ENCODE data around the gene CADPS.

CADPS gene

GRCh38 chr3:62368705-62369475 lies 506.3 kb downstream of the CADPS start:
- no peak for DNase-seq

DNA sequence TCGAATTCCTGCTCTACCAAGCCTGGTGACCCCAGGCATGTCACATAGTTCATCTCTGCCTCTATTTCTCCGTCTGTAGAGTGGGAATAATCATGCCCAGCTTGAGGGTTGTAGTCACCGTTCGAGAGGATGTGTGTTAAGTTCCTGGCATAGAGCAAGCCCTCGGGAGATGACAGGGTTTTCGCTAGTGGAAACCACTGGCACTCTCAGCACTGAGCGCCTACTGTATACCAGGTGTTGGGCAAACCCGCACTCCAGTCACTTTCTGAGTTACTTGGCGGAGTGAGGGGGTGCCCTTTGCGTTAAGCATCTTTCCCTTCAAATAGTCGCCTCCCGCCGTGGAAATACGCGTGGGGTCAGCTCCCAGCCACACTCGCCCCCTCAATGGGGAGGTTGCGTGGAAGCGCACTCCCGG lies 506.9 kb downstream of the CADPS start:
- no peak for DNase-seq

DNA sequence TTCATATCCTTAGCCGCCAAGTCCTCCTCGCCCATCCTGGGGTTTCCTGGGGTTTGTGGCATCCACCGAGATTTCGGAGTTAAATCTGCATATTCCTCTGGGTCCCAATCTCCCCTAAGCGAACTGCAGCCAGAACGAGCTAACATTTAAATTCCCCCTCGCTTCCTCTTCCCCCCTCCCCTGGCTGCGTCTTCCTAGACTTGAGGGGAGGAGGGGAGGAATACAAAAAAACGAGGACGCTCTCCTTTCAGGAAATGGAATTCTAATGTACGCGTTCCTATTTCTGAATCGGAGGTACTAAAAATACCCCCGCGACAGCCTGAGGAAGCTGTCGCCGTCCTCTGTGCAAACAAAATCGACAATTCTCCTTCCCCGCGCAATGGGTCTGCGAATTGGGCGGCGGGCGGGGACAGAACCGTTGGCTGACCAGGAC lies 507.4 kb downstream of the CADPS start:
- no peak for DNase-seq

DNA sequence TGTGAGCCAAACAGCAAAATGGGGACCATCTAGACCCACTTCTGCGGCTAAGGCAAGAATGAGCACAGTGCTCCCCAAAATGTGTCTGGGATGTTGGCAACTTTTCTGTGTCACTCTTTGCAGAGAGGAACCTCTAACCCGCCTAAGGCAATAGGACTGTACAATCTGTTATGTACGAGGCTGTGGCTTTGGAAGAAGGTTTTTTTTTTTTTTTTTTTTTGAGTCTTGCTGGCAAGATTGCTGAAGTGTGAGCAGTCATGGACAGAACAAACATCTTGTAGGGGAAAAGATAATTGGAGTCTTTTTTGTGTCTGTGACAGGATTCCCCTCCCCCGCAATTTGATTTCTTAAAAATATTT lies 509.1 kb downstream of the CADPS start:
- DNase-seq = no peak

GRCh38 chr3:62365391-62366125 lies 509.7 kb downstream of the CADPS start:
- DNase-seq = no peak

- DNase-seq = no peak
Measured at GRCh38 chr3:62364191-62364590, 511.0 kb downstream of the CADPS start.

- no peak for DNase-seq
Measured at GRCh38 chr3:62363275-62363674, 511.9 kb downstream of the CADPS start.

- DNase-seq = no peak
Measured at GRCh38 chr3:62361824-62362223, 513.4 kb downstream of the CADPS start.

GRCh38 chr3:62361261-62361660 lies 514.0 kb downstream of the CADPS start:
- no peak for DNase-seq

- DNase-seq = no peak
Measured at GRCh38 chr3:62359531-62359930, 515.7 kb downstream of the CADPS start.

GRCh38 chr3:62356356-62356755 lies 518.9 kb downstream of the CADPS start:
- DNase-seq = no peak

- no peak for DNase-seq
Measured at GRCh38 chr3:62355703-62356102, 519.5 kb downstream of the CADPS start.
